Osteoblast (primary cell): Measurements from ENCODE around the gene RASL10A. TPM values are rescaled to one million over a fixed set of nuclear protein-coding genes. Genes with fewer than 3 reads are reported as not detected.

Source experiments
- DNase-seq: peaks from one replicate; pipeline ENCODE4 v3.0.0; 2011; ENCODE audit warnings: low spot score, mixed read lengths; ENCODE audit not compliant: insufficient read length; ENCODE audit errors: missing footprints
- H2AFZ ChIP-seq: 2 replicates; pipeline ENCODE4 v1.6.0; 2011; ENCODE audit warnings: mild to moderate bottlenecking, low read length
- H3K27ac ChIP-seq: 2 replicates; pipeline ENCODE4 v1.5.1; 2011; ENCODE audit warnings: mild to moderate bottlenecking, low read depth, low read length, moderate library complexity
- H3K27me3 ChIP-seq: 2 replicates; pipeline ENCODE4 v1.6.0; 2012; ENCODE audit warnings: mild to moderate bottlenecking, control low read depth, inconsistent platforms, low read length, moderate library complexity; ENCODE audit not compliant: insufficient read depth
- H3K36me3 ChIP-seq: 2 replicates; pipeline ENCODE4 v1.5.1; 2011; ENCODE audit warnings: mild to moderate bottlenecking, low read length, control low read depth, moderate library complexity; ENCODE audit not compliant: insufficient read depth
- H3K4me1 ChIP-seq: 2 replicates; pipeline ENCODE4 v1.5.1; 2011; ENCODE audit warnings: mild to moderate bottlenecking, low read length, control low read depth, moderate library complexity; ENCODE audit not compliant: insufficient read depth
- H3K4me2 ChIP-seq: 2 replicates; pipeline ENCODE4 v1.6.0; 2011; ENCODE audit warnings: mild to moderate bottlenecking, low read length; ENCODE audit not compliant: insufficient read depth
- H3K4me3 ChIP-seq: fragments of 200-600 bp; sonication (generic); 3 replicates; pipeline ENCODE4 v1.5.1; 2012; ENCODE audit warnings: mild to moderate bottlenecking, low read length, inconsistent platforms; ENCODE audit not compliant: insufficient read depth
- H3K79me2 ChIP-seq: 2 replicates; pipeline ENCODE4 v1.6.0; 2012; ENCODE audit warnings: mild to moderate bottlenecking, low read length, control low read depth, inconsistent platforms; ENCODE audit not compliant: insufficient read depth
- H3K9me3 ChIP-seq: 2 replicates; pipeline ENCODE4 v1.5.1; 2011; ENCODE audit warnings: low read depth, low read length, control low read depth
- H4K20me1 ChIP-seq: 2 replicates; pipeline ENCODE4 v1.6.0; 2012; ENCODE audit warnings: mild to moderate bottlenecking, low read length, control low read depth; ENCODE audit not compliant: insufficient read depth
- total RNA-seq: library from RNA; depleted of rRNA; stranded (reverse); fragments of >200 nt; gene quantifications from 2 replicates; pipeline ENCODE4 v1.2.3, GENCODE V29; 2012
- TF ChIP-seq, protein P1 (sequence below): IDR thresholded peaks from 2 replicates; pipeline ENCODE4 v1.5.1; 2011; ENCODE audit warnings: mild to moderate bottlenecking, low read depth, low read length, moderate library complexity; ENCODE audit errors: extremely low read depth

RASL10A gene
- total RNA-seq, 1 donor: not detected

DNA sequence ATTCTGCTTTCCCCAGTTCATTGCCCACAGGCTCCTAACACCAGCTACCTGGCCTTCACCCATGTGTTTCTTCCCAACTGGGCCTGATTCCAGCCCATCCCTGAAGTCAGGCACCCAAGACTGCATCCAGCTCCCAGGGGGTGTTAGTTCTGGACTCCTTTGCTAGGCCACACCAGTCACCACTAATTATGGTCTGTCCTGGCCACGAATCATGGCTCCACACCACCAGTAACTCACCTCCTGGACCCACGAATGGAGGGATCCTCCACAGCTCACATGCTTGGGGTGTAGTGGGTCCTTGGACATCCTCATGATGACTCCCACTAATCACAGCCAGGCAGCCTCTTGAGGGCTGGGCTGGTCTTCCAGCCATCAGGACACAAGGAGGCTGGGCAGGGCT lies 3.6 kb upstream of the RASL10A start:
- Histone ChIP-seq H3K9me3 (no peaks in the 10 kb centered on the region), H4K20me1 (peaks cover 4% of the 10 kb centered on the region), H3K4me3 (no peak overlapping the region), H2AFZ (no peak overlapping the region), H3K27me3 (peaks cover 31% of the 10 kb centered on the region), H3K4me1 (no peaks in the 10 kb centered on the region), H3K4me2 (no peak overlapping the region), H3K79me2 (no peaks in the 10 kb centered on the region), H3K27ac (no peak overlapping the region), H3K36me3 (no peaks in the 10 kb centered on the region)
- TF ChIP-seq, protein P1, sequence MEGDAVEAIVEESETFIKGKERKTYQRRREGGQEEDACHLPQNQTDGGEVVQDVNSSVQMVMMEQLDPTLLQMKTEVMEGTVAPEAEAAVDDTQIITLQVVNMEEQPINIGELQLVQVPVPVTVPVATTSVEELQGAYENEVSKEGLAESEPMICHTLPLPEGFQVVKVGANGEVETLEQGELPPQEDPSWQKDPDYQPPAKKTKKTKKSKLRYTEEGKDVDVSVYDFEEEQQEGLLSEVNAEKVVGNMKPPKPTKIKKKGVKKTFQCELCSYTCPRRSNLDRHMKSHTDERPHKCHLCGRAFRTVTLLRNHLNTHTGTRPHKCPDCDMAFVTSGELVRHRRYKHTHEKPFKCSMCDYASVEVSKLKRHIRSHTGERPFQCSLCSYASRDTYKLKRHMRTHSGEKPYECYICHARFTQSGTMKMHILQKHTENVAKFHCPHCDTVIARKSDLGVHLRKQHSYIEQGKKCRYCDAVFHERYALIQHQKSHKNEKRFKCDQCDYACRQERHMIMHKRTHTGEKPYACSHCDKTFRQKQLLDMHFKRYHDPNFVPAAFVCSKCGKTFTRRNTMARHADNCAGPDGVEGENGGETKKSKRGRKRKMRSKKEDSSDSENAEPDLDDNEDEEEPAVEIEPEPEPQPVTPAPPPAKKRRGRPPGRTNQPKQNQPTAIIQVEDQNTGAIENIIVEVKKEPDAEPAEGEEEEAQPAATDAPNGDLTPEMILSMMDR: no peak
- DNase-seq: peak; percentile 47

- Histone ChIP-seq H3K4me2 (no peak overlapping the region), H3K36me3 (no peaks in the 10 kb centered on the region), H3K79me2 (no peaks in the 10 kb centered on the region), H3K9me3 (no peaks in the 10 kb centered on the region), H3K27me3 (peaks cover 41% of the 10 kb centered on the region), H2AFZ (no peak overlapping the region), H3K27ac (no peak overlapping the region), H4K20me1 (peaks cover 6% of the 10 kb centered on the region), H3K4me1 (no peaks in the 10 kb centered on the region), H3K4me3 (no peak overlapping the region)
- TF ChIP-seq, protein P1: no peak
- DNase-seq: peak; percentile 45
These were observed 2.4 kb upstream of the RASL10A start for GRCh38 chr22:29317827-29318454.

DNA sequence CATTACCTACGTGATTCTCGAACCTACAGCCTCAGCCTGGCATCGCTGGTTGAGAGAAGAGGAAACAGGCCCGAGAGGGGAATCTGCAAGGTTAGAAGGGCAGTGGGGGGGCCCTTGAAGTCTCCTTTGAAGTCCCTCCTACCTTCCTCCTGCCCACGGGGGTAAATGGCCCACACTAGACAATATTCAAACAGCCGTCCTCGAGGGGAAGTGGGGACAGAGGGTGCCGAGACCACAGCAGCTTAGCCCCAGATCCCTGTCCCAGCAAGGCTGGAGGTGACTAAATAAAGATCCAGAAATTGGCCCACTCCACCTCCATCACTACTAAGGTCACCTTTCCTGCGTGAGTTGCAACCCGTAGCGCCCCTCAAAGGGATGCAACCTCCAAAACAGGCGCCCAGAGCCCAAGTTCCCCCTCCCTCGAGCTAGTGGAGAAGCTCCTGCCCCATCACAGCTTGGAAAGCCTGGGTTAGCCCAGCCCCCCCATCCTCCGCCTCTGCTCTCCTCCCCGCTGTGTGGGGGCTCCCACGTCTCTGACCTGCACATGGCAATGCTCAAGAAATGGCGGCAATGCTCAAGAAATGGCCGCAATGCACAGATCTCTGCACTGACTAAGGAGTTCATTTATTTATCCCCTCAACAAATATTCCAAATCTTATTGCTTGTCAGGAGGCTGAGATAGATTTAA lies 788 bp upstream of the RASL10A start:
- TF ChIP-seq, protein P1: no peak
- Histone ChIP-seq H3K4me3 (no peak overlapping the region), H3K27me3 (peaks cover 41% of the 10 kb centered on the region), H2AFZ (no peak overlapping the region), H3K9me3 (no peaks in the 10 kb centered on the region), H3K4me2 (no peak overlapping the region), H3K27ac (no peak overlapping the region), H4K20me1 (peaks cover 10% of the 10 kb centered on the region), H3K4me1 (peaks cover 6% of the 10 kb centered on the region), H3K79me2 (no peaks in the 10 kb centered on the region), H3K36me3 (no peaks in the 10 kb centered on the region)
- peak; percentile 86 for DNase-seq

DNA sequence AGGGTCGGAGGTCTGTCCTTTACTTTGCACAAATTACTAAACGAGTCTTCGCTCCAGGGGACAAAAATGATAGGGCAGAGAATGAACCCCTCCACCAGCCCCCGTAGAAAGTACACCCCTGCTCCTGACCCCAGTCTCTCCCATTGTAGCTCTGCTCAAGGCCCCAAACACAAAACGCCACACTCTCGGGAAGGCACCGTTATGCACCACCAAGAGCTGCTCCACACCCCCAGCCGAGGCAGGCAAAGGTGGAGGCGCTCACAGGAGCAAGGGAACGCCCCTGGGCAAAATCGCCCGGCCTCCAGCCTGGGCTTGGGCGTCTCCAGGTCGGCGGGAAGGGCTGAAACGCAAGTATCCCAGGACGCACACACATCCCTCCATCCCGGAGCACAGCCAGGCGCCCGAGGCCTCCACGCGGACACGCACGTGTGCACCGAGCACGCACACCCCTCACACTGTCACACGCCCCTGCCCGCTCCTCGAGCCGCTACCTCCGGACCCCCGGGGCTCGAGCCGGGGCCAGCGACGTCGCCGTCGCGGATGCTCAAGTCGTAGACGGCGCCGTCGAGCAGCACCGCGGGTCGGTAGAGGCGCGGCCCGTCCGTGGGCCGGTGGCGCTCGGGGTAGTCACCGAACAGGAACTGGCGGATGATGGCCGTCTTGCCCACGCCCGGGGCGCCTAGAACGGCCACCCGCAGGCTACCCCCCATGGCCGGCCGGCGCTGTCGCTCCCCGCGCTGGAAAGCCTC lies 786 bp downstream of the RASL10A start:
- H3K79me2 ChIP-seq: peaks cover 7% of the 10 kb centered on the region
- H3K4me1 ChIP-seq: peaks cover 15% of the 10 kb centered on the region
- H3K4me2 ChIP-seq: no peak overlapping the region
- TF ChIP-seq, protein P1: no peak
- H2AFZ ChIP-seq: no peak overlapping the region
- no peak overlapping the region for H3K4me3 ChIP-seq
- H3K36me3 ChIP-seq: no peaks in the 10 kb centered on the region
- DNase-seq: peak; percentile 85
- H4K20me1 ChIP-seq: peaks cover 13% of the 10 kb centered on the region
- peaks cover 41% of the 10 kb centered on the region for H3K27me3 ChIP-seq
- H3K27ac ChIP-seq: no peak overlapping the region
- H3K9me3 ChIP-seq: no peaks in the 10 kb centered on the region
